Stimulated activated CD8-positive, alpha-beta memory T cell treated with anti-CD3 and anti-CD28 coated beads, Interleukin-7, amount 100 ng/mL, for 4 hours (primary cell): ENCODE data around the gene PRSS21.

Experiments used
- DNase-seq, 2 donors: peaks; one replicate each; pipeline ENCODE4 v3.0.0-alpha.2; 2020; ENCODE audit warnings: low read depth in 2 of 2

The PRSS21 gene

GRCh38 chr16:2806286-2806685 lies 10.8 kb upstream of the PRSS21 start:
- no peak for DNase-seq

GRCh38 chr16:2808181-2808580 lies 8.9 kb upstream of the PRSS21 start:
- no peak for DNase-seq

- no peak for DNase-seq
Measured at GRCh38 chr16:2809149-2809760, 7.8 kb upstream of the PRSS21 start.

- DNase-seq: no peak
Measured at GRCh38 chr16:2810651-2811050, 6.4 kb upstream of the PRSS21 start.

GRCh38 chr16:2811703-2812471 lies 5.2 kb upstream of the PRSS21 start:
- DNase-seq: no peak

GRCh38 chr16:2813771-2814221 lies 3.2 kb upstream of the PRSS21 start:
- no peak for DNase-seq

GRCh38 chr16:2814551-2815298 lies 2.3 kb upstream of the PRSS21 start:
- no peak for DNase-seq

GRCh38 chr16:2815299-2815771 lies 1.7 kb upstream of the PRSS21 start:
- no peak for DNase-seq

- no peak for DNase-seq
Measured at GRCh38 chr16:2817340-2818271, 569 bp downstream of the PRSS21 start.

GRCh38 chr16:2818272-2818876 lies 1.3 kb downstream of the PRSS21 start:
- no peak for DNase-seq

GRCh38 chr16:2819179-2819938 lies 2.3 kb downstream of the PRSS21 start:
- no peak for DNase-seq

GRCh38 chr16:2819939-2820835 lies 3.1 kb downstream of the PRSS21 start:
- DNase-seq: no peak

- no peak for DNase-seq
Measured at GRCh38 chr16:2820836-2821486, 3.9 kb downstream of the PRSS21 start.

- DNase-seq: no peak
Measured at GRCh38 chr16:2821487-2822157, 4.6 kb downstream of the PRSS21 start.

- DNase-seq: no peak
Measured at GRCh38 chr16:2822158-2822495, 5.1 kb downstream of the PRSS21 start.

GRCh38 chr16:2822496-2822895 lies 5.5 kb downstream of the PRSS21 start:
- DNase-seq: no peak

- no peak for DNase-seq
Measured at GRCh38 chr16:2824626-2825025, 7.6 kb downstream of the PRSS21 start.

GRCh38 chr16:2825049-2825742 lies 8.2 kb downstream of the PRSS21 start:
- DNase-seq: no peak
